ENCODE results near the gene CTU1.

CTU1 gene

GRCh38 chr19:51139299-51140014 is 31.2 kb upstream of the CTU1 start:
- DNase-seq (ENCODE audit: low read depth) = no peak
- no peak overlapping the region for H3K4me3 ChIP-seq (ENCODE audit: low read depth, low read length)
- no peak for TF ChIP-seq CTCF (IDR thresholded peaks at IDR 0.05; ENCODE audit: control insufficient read depth, extremely low read depth, insufficient read depth)

- no peak overlapping the region for H3K4me3 ChIP-seq (ENCODE audit: low read depth, low read length)
- DNase-seq (ENCODE audit: low read depth) = no peak
- TF ChIP-seq CTCF (IDR thresholded peaks at IDR 0.05; ENCODE audit: control insufficient read depth, extremely low read depth, insufficient read depth) = no peak
These were observed 30.4 kb upstream of the CTU1 start for GRCh38 chr19:51138549-51138979.

GRCh38 chr19:51137792-51138425 is 29.7 kb upstream of the CTU1 start:
- TF ChIP-seq CTCF (IDR thresholded peaks at IDR 0.05; ENCODE audit: control insufficient read depth, extremely low read depth, insufficient read depth) = no peak
- no peak for DNase-seq (ENCODE audit: low read depth)
- no peak overlapping the region for H3K4me3 ChIP-seq (ENCODE audit: low read depth, low read length)

- no peak overlapping the region for H3K4me3 ChIP-seq (ENCODE audit: low read depth, low read length)
- no peak for TF ChIP-seq CTCF (IDR thresholded peaks at IDR 0.05; ENCODE audit: control insufficient read depth, extremely low read depth, insufficient read depth)
- no peak for DNase-seq (ENCODE audit: low read depth)
These were observed 28.8 kb upstream of the CTU1 start for GRCh38 chr19:51136851-51137551.

- DNase-seq (ENCODE audit: low read depth) = no peak
- TF ChIP-seq CTCF (IDR thresholded peaks at IDR 0.05; ENCODE audit: control insufficient read depth, extremely low read depth, insufficient read depth) = no peak
- H3K4me3 ChIP-seq (ENCODE audit: low read depth, low read length) = no peak overlapping the region
These were observed 28.0 kb upstream of the CTU1 start for GRCh38 chr19:51135986-51136762.

GRCh38 chr19:51135004-51135403 is 26.8 kb upstream of the CTU1 start:
- H3K4me3 ChIP-seq (ENCODE audit: low read depth, low read length) = no peak overlapping the region
- TF ChIP-seq CTCF (IDR thresholded peaks at IDR 0.05; ENCODE audit: control insufficient read depth, extremely low read depth, insufficient read depth) = no peak
- DNase-seq (ENCODE audit: low read depth) = no peak
